Skeletal muscle cell (primary cell): ENCODE measurements around the gene AP2M1.

Source experiments
- DNase-seq: peaks from one replicate; pipeline ENCODE4 v3.0.0-alpha.2; 2010; ENCODE audit warnings: low read depth
- H3K4me3 ChIP-seq: 2 replicates; pipeline ENCODE4 v1.5.1; 2011; ENCODE audit warnings: low read depth, mild to moderate bottlenecking, control low read depth, low read length, moderate library complexity

AP2M1 gene

GRCh38 chr3:184203526-184203925 is 28.9 kb downstream of the AP2M1 start:
- H3K4me3 ChIP-seq = no peak overlapping the region

GRCh38 chr3:184209146-184209923 is 34.7 kb downstream of the AP2M1 start:
- H3K4me3 ChIP-seq = no peak overlapping the region
- no peak for DNase-seq

More at GRCh38 chr3:184203526-184203925, 28.9 kb downstream of the AP2M1 start:
- no peak for DNase-seq

GRCh38 chr3:184211297-184211696 is 36.6 kb downstream of the AP2M1 start:
- H3K4me3 ChIP-seq = no peak overlapping the region
- no peak for DNase-seq

GRCh38 chr3:184211718-184212117 is 37.1 kb downstream of the AP2M1 start:
- DNase-seq = no peak
- H3K4me3 ChIP-seq = no peak overlapping the region

GRCh38 chr3:184218814-184219213 is 44.2 kb downstream of the AP2M1 start:
- no peak overlapping the region for H3K4me3 ChIP-seq
- no peak for DNase-seq

GRCh38 chr3:184222521-184222920 is 47.9 kb downstream of the AP2M1 start:
- no peak overlapping the region for H3K4me3 ChIP-seq
- DNase-seq = no peak

GRCh38 chr3:184223946-184224345 is 49.3 kb downstream of the AP2M1 start:
- no peak overlapping the region for H3K4me3 ChIP-seq
- DNase-seq = no peak

GRCh38 chr3:184227481-184227935 is 52.9 kb downstream of the AP2M1 start:
- no peak for DNase-seq
- no peak overlapping the region for H3K4me3 ChIP-seq

GRCh38 chr3:184228376-184229137 is 53.9 kb downstream of the AP2M1 start:
- no peak for DNase-seq
- no peak overlapping the region for H3K4me3 ChIP-seq

GRCh38 chr3:184229394-184230080 is 54.9 kb downstream of the AP2M1 start, which contains the start of gene VWA5B2:
Gene VWA5B2 (plus strand): TSS chr3:184229585. CDS start chr3:184230529, 944 bp downstream.
- DNase-seq = no peak

GRCh38 chr3:184230081-184230602 is 55.5 kb downstream of the AP2M1 start:
- peak overlapping the region; percentile 40 for H3K4me3 ChIP-seq
- DNase-seq = no peak

More at GRCh38 chr3:184229394-184230080, 54.9 kb downstream of the AP2M1 start, which contains the start of gene VWA5B2:
- peak within 1 kb of the TSS; percentile 40 for H3K4me3 ChIP-seq

GRCh38 chr3:184230603-184231528 is 56.2 kb downstream of the AP2M1 start:
- no peak for DNase-seq
- H3K4me3 ChIP-seq = no peak overlapping the region

GRCh38 chr3:184231671-184232070 is 57.0 kb downstream of the AP2M1 start:
- DNase-seq = no peak
- no peak overlapping the region for H3K4me3 ChIP-seq

GRCh38 chr3:184233127-184233843 is 58.6 kb downstream of the AP2M1 start:
- no peak for DNase-seq
- no peak overlapping the region for H3K4me3 ChIP-seq
